ENCODE results near the gene SRGAP2C.
"Not testable (repeated sequence)": the region's sequence is repeated elsewhere in the genome, so short reads cannot be mapped to it uniquely, and the experiment has no call there.

Gene SRGAP2C

GRCh38 chr1:121315509-121315908 lies 130.7 kb downstream of the SRGAP2C start:
- not testable (repeated sequence) for DNase-seq (ENCODE audit: low read depth); H3K4me3 ChIP-seq (ENCODE audit: low read length)

DNA sequence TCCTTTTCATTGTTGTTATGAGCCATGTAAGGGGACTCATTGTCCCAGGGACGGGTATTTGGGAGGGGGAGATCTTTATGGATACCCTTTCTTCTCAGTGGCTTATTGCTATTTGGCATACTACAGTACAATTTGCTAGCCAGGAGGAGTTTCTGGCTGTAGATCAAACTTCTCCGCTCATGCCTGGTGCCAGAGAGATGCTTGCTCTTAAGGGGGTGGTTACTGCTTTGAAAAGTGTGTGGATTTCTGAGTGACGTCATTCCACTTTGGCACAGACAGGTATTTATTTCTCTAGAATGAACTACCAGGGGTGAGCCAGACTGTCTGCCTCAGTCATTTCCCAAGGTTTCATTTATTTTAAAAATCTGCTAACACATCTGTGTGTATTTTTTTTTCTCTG lies 131.3 kb downstream of the SRGAP2C start:
- not testable (repeated sequence) for H3K4me3 ChIP-seq (ENCODE audit: low read length); DNase-seq (ENCODE audit: low read depth)

GRCh38 chr1:121317491-121318468 lies 133.0 kb downstream of the SRGAP2C start:
- not testable (repeated sequence) for H3K4me3 ChIP-seq (ENCODE audit: low read length); DNase-seq (ENCODE audit: low read depth)

GRCh38 chr1:121318687-121319086 lies 133.9 kb downstream of the SRGAP2C start:
- H3K4me3 ChIP-seq (ENCODE audit: low read length); DNase-seq (ENCODE audit: low read depth): not testable (repeated sequence)

GRCh38 chr1:121321660-121322059 lies 136.9 kb downstream of the SRGAP2C start:
- H3K4me3 ChIP-seq (ENCODE audit: low read length); DNase-seq (ENCODE audit: low read depth): not testable (repeated sequence)

DNA sequence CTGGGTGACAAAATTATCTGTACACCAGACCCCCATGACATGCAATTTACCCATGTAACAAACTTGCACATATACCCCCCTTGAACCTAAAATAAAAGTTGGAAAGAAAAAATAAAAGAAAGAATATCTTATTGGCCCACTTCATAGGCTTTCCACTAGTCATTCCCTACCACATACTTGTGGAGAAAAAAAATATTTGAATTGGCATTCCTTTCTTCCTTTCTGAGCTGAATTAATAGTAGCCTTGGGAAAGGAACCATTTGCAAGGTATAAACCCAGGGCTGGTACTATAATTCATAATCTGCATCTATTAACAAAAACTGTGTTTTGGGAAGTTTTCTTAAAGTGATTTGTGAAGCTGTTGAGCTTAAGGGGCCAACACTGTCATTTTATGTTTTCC lies 140.0 kb downstream of the SRGAP2C start:
- not testable (repeated sequence) for DNase-seq (ENCODE audit: low read depth)

DNA sequence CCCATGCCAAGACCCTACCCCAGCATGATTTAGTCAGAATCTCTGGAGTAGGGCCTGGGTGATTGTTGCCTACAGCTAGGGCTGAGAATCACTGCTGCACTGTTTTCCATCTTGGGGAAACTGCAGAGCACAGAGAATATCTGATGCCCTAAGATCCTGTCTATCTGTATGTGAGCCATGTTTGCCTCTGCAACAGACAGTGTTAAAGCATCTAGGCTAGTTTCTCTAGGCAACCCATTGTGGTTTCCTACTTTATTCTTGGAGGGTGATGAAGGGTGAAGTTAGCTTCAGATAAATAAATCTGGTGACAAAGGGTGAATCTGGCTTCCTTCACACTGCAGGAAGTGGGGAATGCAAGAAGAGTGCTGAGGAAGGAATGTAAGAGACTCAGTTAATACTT lies 147.4 kb downstream of the SRGAP2C start:
- H3K4me3 ChIP-seq (ENCODE audit: low read length); DNase-seq (ENCODE audit: low read depth): not testable (repeated sequence)

More for the DNA sequence above, 140.0 kb downstream of the SRGAP2C start:
- not testable (repeated sequence) for H3K4me3 ChIP-seq (ENCODE audit: low read length)

DNA sequence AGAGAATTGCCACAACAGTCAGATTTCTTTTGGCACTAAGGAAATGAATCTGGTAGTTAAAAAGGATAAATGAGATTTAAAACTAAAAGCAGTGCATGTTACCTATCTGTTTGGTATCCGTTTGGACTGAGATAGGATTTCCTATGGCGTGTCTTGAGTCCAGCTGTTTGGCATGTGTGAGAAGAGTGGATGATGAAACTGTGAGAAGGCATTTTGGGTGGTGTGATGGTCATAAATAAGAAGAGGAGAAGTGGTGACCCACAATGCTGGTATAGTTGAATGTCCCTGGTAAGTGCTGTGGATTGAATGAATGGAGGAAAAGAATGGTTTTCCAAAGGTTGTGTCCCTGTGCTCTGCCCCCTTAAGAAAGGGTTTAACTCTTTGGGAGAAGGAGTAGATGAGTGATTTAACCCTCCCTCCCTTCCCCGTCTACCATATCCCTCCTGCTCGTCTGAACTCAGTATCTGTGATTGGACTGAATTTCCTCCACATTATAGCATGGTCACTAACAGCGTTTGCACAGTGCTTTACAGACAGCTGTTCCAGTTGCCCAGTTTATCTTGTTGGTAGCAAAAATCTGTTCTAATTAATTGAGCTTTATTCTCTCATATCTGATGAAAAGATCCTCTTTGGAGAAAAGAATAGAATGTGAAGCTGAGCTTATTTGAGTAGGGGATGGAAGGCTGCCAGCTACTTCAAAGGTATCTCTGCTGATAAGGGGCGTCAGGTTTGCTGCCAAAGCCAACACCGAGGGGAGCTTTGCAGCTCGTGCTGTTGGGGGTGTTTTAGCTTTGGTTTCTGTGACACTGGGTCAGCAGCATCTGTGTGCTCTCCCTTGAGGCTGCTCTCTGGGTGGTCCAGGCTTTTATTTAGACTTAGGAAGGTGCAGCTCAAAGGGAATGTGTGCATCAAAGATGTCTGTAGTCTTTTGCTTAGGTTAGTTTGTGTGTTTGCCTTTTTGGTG lies 148.1 kb downstream of the SRGAP2C start:
- not testable (repeated sequence) for H3K4me3 ChIP-seq (ENCODE audit: low read length); DNase-seq (ENCODE audit: low read depth)

- DNase-seq (ENCODE audit: low read depth); H3K4me3 ChIP-seq (ENCODE audit: low read length): not testable (repeated sequence)
Observed at GRCh38 chr1:121337958-121338357, 153.2 kb downstream of the SRGAP2C start.

GRCh38 chr1:121339611-121340010 lies 154.8 kb downstream of the SRGAP2C start:
- not testable (repeated sequence) for H3K4me3 ChIP-seq (ENCODE audit: low read length); DNase-seq (ENCODE audit: low read depth)

DNA sequence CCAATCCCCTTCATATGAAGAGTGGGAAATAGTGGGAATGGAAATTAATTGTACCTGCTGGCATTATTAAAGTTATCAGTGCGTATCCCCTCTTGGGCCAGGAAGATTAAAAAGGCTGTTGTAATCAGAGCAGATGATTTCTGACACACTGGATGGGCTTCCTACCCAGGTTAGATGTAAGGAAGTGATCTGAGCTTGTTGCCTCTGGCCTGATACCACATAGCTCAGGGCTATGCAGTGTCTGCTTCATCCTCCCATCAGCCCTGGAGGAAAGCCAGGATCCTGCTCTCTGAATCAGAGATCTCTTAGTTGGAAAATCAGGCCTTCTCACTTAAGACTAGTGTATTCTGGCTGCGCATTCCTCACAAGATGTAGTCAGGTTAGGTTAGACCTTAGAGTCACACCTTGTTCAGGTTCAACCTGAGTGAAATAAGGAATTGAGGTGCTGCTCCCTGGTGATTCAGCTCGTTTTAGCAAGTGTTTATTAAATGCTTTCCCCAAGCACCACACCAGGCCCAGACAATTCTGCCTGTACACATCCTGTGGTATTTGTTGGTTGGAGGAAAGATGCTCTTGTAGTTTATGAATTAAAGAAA lies 158.6 kb downstream of the SRGAP2C start:
- H3K4me3 ChIP-seq (ENCODE audit: low read length); DNase-seq (ENCODE audit: low read depth): not testable (repeated sequence)

DNA sequence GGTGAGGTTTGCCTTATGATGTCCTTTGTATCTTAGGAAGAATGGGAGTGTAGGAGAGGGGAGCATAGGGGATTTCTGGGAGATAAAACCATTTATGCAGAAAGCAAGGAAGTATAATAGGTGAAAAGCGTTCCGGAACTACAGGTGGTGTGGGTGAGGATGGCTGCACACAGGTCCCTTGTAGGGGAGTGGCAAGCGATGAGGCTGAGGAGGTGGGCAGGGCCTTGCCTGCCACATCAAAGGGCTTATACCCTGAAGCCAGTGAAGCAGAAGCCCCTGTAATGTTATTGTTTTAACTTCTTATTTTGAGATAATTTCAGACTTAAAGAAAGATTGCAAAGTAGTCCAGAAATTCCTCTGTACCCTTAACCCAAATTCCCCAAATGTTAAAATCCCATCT lies 159.6 kb downstream of the SRGAP2C start:
- H3K4me3 ChIP-seq (ENCODE audit: low read length); DNase-seq (ENCODE audit: low read depth): not testable (repeated sequence)

- not testable (repeated sequence) for H3K4me3 ChIP-seq (ENCODE audit: low read length); DNase-seq (ENCODE audit: low read depth)
Observed at GRCh38 chr1:121346654-121347053, 161.9 kb downstream of the SRGAP2C start.

- DNase-seq (ENCODE audit: low read depth), result peak; percentile 2
Observed at GRCh38 chr1:121347476-121347875, 162.7 kb downstream of the SRGAP2C start.

GRCh38 chr1:121348115-121348514 lies 163.3 kb downstream of the SRGAP2C start:
- not testable (repeated sequence) for DNase-seq (ENCODE audit: low read depth); H3K4me3 ChIP-seq (ENCODE audit: low read length)

More at GRCh38 chr1:121347476-121347875, 162.7 kb downstream of the SRGAP2C start:
- not testable (repeated sequence) for H3K4me3 ChIP-seq (ENCODE audit: low read length)

GRCh38 chr1:121349332-121349967 lies 164.7 kb downstream of the SRGAP2C start:
- DNase-seq (ENCODE audit: low read depth); H3K4me3 ChIP-seq (ENCODE audit: low read length): not testable (repeated sequence)

DNA sequence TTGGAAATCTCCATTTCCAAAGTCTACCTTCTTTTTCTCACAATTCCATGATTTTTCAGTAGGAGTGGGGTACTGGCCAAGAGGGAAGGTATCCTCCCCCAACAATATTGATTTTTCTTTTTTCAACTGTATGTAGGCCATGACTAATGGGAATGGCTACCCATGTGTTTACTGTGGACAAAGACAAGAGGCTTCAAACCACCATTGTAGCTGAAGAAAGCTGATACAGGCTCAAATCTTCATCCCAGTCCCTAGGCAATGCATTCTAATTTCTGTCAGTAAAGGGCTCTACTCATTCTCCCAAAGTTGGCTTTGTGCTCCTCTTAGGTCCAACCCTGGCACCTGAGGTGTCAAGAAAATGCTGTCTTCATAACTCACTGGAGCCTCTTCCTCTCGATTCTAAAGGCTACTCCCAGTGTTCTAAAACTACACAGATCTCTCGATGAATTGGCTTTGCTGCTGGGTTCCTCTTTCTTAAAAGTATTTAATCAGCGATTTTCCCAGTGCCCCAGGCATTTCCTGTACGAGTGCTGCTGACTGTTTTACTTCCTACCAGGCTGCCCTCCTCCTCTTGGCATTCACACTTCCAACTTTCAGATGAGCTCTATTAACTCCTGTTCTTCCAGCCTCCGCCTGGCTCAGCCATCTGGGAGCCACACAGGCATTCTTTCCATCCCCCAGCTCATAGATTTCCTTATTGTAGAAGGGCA lies 171.1 kb downstream of the SRGAP2C start:
- H3K4me3 ChIP-seq (ENCODE audit: low read length); DNase-seq (ENCODE audit: low read depth): not testable (repeated sequence)

DNA sequence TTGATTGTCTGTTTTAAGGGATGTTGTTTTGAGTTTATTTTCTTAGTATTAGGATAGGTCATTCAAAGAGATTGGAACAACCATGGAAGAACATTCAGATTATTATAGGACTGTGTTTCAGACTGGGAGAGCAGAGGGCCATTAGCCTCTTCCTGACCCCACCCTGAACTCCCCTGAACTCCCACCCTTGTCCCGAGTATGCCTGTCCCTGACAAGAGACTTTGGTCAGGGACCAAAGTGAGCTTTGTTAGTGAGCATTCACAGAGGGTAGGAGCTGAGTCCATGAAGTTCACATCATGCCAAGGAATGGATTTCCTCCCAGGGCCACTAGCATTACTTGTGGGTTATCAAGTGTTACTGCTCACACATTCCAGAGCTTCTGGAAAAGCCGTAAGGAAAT lies 172.0 kb downstream of the SRGAP2C start:
- H3K4me3 ChIP-seq (ENCODE audit: low read length); DNase-seq (ENCODE audit: low read depth): not testable (repeated sequence)

Measured in retinal pigment epithelial cell (primary cell).